ENCODE results near the gene POLRMT. TPM values are rescaled to one million over a fixed set of nuclear protein-coding genes. Genes with fewer than 3 reads are reported as not detected.

POLRMT gene
- polyA plus RNA-seq, 1 of the 3 experiments (the other 2 are of a cell fraction), result 38.2 TPM

DNA sequence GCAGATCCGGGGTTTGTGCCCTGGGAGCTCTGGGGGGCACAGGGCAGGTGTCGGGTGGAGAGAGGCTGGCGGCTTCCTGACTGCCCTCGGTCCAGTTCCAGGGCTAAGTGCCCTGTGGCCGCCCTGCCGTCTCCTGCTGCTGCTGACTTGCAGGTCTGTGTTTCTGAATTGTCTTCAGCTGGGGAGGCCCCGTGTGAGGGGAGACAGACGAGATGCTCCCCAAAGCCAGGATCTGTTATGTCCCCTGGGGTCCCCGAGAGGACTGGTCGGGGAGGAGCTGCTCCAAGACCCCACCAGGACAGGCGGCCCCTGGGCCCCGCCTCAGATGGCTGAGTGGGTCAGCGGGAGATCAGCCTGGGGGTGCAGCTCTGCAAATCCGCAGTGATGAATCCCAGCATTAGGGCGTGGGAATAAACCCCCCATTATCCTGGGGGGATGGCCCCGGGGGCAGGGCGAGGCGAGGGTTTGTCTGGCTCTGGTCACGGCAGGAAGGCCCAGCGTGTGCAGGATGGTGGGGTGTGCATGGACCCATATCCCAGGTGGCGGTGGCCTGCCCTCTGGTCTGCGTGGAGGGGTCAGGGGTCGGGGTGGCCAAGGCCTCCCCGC, 39.0 kb downstream of the POLRMT start:
- Histone ChIP-seq H4K20me1 (ENCODE audit: insufficient read depth) (peaks cover 62% of the 10 kb centered on the region), H3K9ac (no peak overlapping the region), H3F3A (replicated peaks; ENCODE audit: insufficient read depth) (no peaks in the 10 kb centered on the region), H3K4me3 (ENCODE audit: low read depth in 2 of 2, low read length in 1 of 2) (no peak overlapping the region), H3K36me3 (replicated peaks in 1 of 2; ENCODE audit: control insufficient read depth in 1 of 2, insufficient read depth in 2 of 2, low read length in 1 of 2) (no peaks in the 10 kb centered on the region), H3K79me2 (ENCODE audit: insufficient read depth) (peaks cover 8% of the 10 kb centered on the region; the same call in 1 of the 2 replicates), H3K4me1 (ENCODE audit: control insufficient read depth in 1 of 2, insufficient read depth in 2 of 2, low read depth in 1 of 2, low read length in 1 of 2) (peaks cover 0 to 7% of the 10 kb centered on the region in 2 experiments; a peak in 1 of 4 replicates), H3K27me3 (ENCODE audit: insufficient read depth) (no peaks in the 10 kb centered on the region), H3K9me2 (no peaks in the 10 kb centered on the region), H3K27ac (ENCODE audit: low read depth in 2 of 2, low read length in 1 of 2) (no peak overlapping the region), H2AFZ (ENCODE audit: low read depth) (no peak overlapping the region), H3K4me2 (no peak overlapping the region), H3K9me3 (no peaks in the 10 kb centered on the region)
- DNase-seq, result no peak
- ChIA-PET CTCF (interaction anchor here (3.5 kb wide), 1 partner anchor 10 kb away, joined by 15 read pairs; no protein-coding TSS in a partner anchor), POLR2A (no interaction called here)
- TF ChIP-seq MXI1 (IDR thresholded peaks at IDR 0.05; ENCODE audit: low read depth, low read length) (no peak), YY1 (IDR thresholded peaks at IDR 0.05; ENCODE audit: low read depth) (no peak), TEAD4 (IDR thresholded peaks at IDR 0.05; ENCODE audit: borderline replicate concordance, insufficient read depth) (no peak), SIN3A (IDR thresholded peaks at IDR 0.05; ENCODE audit: borderline replicate concordance, low read depth, low read length) (no peak), TCF12 (IDR thresholded peaks at IDR 0.05) (no peak), CHD2 (IDR thresholded peaks at IDR 0.05; ENCODE audit: low read length, partially characterized antibody) (no peak), TAF1 (IDR thresholded peaks at IDR 0.05; ENCODE audit: borderline replicate concordance, low read depth, low read length) (no peak), ELF1 (IDR thresholded peaks at IDR 0.05) (no peak), GABPA (IDR thresholded peaks at IDR 0.05; ENCODE audit: low read depth) (no peak), EZH2phosphoT487 (IDR thresholded peaks at IDR 0.05; ENCODE audit: borderline replicate concordance, low read depth) (no peak), RAD21 (IDR thresholded peaks at IDR 0.05; ENCODE audit: low read length) (no peak)
- TF ChIP-seq, protein P1, sequence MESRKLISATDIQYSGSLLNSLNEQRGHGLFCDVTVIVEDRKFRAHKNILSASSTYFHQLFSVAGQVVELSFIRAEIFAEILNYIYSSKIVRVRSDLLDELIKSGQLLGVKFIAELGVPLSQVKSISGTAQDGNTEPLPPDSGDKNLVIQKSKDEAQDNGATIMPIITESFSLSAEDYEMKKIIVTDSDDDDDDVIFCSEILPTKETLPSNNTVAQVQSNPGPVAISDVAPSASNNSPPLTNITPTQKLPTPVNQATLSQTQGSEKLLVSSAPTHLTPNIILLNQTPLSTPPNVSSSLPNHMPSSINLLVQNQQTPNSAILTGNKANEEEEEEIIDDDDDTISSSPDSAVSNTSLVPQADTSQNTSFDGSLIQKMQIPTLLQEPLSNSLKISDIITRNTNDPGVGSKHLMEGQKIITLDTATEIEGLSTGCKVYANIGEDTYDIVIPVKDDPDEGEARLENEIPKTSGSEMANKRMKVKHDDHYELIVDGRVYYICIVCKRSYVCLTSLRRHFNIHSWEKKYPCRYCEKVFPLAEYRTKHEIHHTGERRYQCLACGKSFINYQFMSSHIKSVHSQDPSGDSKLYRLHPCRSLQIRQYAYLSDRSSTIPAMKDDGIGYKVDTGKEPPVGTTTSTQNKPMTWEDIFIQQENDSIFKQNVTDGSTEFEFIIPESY (IDR thresholded peaks at IDR 0.05; ENCODE audit: borderline replicate concordance, low read depth), result no peak
- TF ChIP-seq, protein P2, sequence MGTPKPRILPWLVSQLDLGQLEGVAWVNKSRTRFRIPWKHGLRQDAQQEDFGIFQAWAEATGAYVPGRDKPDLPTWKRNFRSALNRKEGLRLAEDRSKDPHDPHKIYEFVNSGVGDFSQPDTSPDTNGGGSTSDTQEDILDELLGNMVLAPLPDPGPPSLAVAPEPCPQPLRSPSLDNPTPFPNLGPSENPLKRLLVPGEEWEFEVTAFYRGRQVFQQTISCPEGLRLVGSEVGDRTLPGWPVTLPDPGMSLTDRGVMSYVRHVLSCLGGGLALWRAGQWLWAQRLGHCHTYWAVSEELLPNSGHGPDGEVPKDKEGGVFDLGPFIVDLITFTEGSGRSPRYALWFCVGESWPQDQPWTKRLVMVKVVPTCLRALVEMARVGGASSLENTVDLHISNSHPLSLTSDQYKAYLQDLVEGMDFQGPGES (IDR thresholded peaks at IDR 0.05; ENCODE audit: low read depth, low read length), result no peak
- TF ChIP-seq, protein P3, sequence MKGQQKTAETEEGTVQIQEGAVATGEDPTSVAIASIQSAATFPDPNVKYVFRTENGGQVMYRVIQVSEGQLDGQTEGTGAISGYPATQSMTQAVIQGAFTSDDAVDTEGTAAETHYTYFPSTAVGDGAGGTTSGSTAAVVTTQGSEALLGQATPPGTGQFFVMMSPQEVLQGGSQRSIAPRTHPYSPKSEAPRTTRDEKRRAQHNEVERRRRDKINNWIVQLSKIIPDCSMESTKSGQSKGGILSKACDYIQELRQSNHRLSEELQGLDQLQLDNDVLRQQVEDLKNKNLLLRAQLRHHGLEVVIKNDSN (IDR thresholded peaks at IDR 0.05; ENCODE audit: borderline replicate concordance, low read depth), result no peak
- TF ChIP-seq, protein P4, sequence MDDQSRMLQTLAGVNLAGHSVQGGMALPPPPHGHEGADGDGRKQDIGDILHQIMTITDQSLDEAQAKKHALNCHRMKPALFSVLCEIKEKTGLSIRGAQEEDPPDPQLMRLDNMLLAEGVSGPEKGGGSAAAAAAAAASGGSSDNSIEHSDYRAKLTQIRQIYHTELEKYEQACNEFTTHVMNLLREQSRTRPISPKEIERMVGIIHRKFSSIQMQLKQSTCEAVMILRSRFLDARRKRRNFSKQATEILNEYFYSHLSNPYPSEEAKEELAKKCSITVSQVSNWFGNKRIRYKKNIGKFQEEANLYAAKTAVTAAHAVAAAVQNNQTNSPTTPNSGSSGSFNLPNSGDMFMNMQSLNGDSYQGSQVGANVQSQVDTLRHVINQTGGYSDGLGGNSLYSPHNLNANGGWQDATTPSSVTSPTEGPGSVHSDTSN (IDR thresholded peaks at IDR 0.05), result no peak
- TF ChIP-seq, protein P5, sequence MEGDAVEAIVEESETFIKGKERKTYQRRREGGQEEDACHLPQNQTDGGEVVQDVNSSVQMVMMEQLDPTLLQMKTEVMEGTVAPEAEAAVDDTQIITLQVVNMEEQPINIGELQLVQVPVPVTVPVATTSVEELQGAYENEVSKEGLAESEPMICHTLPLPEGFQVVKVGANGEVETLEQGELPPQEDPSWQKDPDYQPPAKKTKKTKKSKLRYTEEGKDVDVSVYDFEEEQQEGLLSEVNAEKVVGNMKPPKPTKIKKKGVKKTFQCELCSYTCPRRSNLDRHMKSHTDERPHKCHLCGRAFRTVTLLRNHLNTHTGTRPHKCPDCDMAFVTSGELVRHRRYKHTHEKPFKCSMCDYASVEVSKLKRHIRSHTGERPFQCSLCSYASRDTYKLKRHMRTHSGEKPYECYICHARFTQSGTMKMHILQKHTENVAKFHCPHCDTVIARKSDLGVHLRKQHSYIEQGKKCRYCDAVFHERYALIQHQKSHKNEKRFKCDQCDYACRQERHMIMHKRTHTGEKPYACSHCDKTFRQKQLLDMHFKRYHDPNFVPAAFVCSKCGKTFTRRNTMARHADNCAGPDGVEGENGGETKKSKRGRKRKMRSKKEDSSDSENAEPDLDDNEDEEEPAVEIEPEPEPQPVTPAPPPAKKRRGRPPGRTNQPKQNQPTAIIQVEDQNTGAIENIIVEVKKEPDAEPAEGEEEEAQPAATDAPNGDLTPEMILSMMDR (IDR thresholded peaks at IDR 0.05), result no peak
- WGBS (ENCODE audit: low lambda C conversion rate), result 76% methylated on average over 8 of the region's 24 CpGs

Data from SK-N-SH (cell line).